ENCODE results near the gene POT1. TPM values are rescaled to one million over a fixed set of nuclear protein-coding genes. Genes with fewer than 3 reads are reported as not detected.

Gene POT1
- total RNA-seq, 1 experiment from 2014 or later = 21.6 TPM

DNA sequence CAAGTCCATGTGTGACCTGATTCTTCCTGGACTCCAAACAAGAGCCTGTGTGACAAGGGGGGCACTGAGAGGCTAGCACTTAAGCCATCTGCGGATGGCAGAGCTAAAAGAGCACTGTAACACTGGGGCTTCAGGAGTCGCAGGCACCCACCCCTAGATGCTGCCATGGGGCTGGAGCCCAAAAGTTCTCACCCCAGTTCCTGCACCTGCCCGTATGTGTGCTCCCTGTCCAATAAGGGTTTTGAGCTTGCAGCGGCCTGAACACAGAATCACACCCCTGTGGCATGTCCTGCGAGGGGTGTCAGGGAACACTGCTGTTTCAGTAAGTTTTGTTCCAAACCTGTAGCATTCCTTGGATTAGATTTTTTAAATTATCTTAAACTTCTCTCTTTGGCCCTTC lies 110.8 kb downstream of the POT1 start:
- no peaks in the 10 kb centered on the region for H3K4me1 ChIP-seq
- H3K4me1 Mint-ChIP-seq (ENCODE audit: low read depth, unreplicated experiment) = no peaks in the 10 kb centered on the region
- intact Hi-C loops (cut with micrococcal nuclease; ENCODE audit: unreplicated experiment) = no loop called here
- no peaks in the 10 kb centered on the region for H3K36me3 Mint-ChIP-seq (ENCODE audit: insufficient read depth, unreplicated experiment)
- BruUV-seq (replicated peaks) = no TSS peak
- CTCF ChIA-PET = no interaction called here
- no peak for DNase-seq
- H3K27me3 ChIP-seq (replicated peaks; ENCODE audit: control insufficient read depth, insufficient read depth, low read length) = no peaks in the 10 kb centered on the region
- no peaks in the 10 kb centered on the region for H3K27me3 Mint-ChIP-seq (ENCODE audit: insufficient read depth, unreplicated experiment)
- no peak overlapping the region for H3K27ac Mint-ChIP-seq (ENCODE audit: unreplicated experiment)
- no peaks in the 10 kb centered on the region for H3K36me3 ChIP-seq (ENCODE audit: control insufficient read depth, insufficient read depth, low read length)
- H3K9me3 ChIP-seq = no peaks in the 10 kb centered on the region
- TF ChIP-seq, protein P1, sequence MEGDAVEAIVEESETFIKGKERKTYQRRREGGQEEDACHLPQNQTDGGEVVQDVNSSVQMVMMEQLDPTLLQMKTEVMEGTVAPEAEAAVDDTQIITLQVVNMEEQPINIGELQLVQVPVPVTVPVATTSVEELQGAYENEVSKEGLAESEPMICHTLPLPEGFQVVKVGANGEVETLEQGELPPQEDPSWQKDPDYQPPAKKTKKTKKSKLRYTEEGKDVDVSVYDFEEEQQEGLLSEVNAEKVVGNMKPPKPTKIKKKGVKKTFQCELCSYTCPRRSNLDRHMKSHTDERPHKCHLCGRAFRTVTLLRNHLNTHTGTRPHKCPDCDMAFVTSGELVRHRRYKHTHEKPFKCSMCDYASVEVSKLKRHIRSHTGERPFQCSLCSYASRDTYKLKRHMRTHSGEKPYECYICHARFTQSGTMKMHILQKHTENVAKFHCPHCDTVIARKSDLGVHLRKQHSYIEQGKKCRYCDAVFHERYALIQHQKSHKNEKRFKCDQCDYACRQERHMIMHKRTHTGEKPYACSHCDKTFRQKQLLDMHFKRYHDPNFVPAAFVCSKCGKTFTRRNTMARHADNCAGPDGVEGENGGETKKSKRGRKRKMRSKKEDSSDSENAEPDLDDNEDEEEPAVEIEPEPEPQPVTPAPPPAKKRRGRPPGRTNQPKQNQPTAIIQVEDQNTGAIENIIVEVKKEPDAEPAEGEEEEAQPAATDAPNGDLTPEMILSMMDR (IDR thresholded peaks at IDR 0.05; ENCODE audit: insufficient read depth in 1 of 2, low read depth in 1 of 2, low read length in 1 of 2, severe bottlenecking in 1 of 2, unreplicated experiment in 1 of 2) = no peak
- POLR2A ChIA-PET = no interaction called here
- no peak overlapping the region for H3K4me3 Mint-ChIP-seq (ENCODE audit: unreplicated experiment)
- H3K9me3 Mint-ChIP-seq (ENCODE audit: unreplicated experiment) = no peaks in the 10 kb centered on the region
- no peak overlapping the region for H3K4me3 ChIP-seq (ENCODE audit: low read depth, low read length)

DNA sequence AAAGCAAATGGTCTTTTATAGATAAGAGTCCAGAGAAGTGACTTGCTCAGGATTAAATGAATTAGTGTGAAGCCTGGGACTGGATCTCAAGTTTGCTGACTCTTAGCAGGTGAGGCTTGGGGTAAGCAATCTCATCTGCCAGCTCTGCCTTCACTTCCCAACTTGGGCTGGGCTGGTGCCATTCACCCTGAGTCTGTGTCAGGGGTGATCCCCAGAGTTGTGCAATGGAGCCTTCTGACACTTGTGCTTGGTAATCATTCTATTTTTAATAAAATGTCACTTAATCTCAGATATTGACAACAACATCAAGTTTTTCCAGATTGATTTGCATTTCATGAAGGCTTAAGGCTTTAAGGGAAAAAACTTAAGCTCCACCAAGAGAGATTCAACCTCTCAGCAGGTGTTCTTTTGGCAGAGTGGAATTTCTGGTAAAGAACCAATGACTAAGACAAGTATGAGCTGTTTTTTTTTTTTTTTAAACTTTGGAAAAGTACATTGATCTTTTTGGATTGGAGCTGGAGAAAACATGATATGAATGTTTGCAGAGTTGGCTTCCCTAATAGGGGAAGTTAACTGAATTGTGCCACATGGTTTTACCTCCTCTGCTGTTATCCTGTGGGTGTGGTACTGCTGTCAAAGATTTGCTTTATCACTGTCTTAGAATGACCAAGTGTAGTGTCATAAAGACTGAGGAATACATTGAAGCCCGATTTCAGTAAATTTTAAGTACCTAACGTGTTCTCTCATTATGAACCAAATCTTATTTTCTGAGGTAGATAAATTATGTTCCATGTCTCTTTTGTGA lies 115.4 kb downstream of the POT1 start:
- no peak for DNase-seq
- H3K36me3 ChIP-seq (ENCODE audit: control insufficient read depth, insufficient read depth, low read length) = no peaks in the 10 kb centered on the region
- no TSS peak for BruUV-seq (replicated peaks)
- ChIA-PET POLR2A (no interaction called here), CTCF (no interaction called here)
- H3K9me3 Mint-ChIP-seq (ENCODE audit: unreplicated experiment) = no peaks in the 10 kb centered on the region
- H3K27ac Mint-ChIP-seq (ENCODE audit: unreplicated experiment) = no peak overlapping the region
- TF ChIP-seq, protein P1 (IDR thresholded peaks at IDR 0.05; ENCODE audit: insufficient read depth in 1 of 2, low read depth in 1 of 2, low read length in 1 of 2, severe bottlenecking in 1 of 2, unreplicated experiment in 1 of 2) = no peak
- H3K9me3 ChIP-seq = no peaks in the 10 kb centered on the region
- no peak overlapping the region for H3K4me3 ChIP-seq (ENCODE audit: low read depth, low read length)
- H3K27me3 ChIP-seq (replicated peaks; ENCODE audit: control insufficient read depth, insufficient read depth, low read length) = no peaks in the 10 kb centered on the region
- no peaks in the 10 kb centered on the region for H3K27me3 Mint-ChIP-seq (ENCODE audit: insufficient read depth, unreplicated experiment)
- no peaks in the 10 kb centered on the region for H3K4me1 Mint-ChIP-seq (ENCODE audit: low read depth, unreplicated experiment)
- H3K4me3 Mint-ChIP-seq (ENCODE audit: unreplicated experiment) = no peak overlapping the region
- intact Hi-C loops (cut with micrococcal nuclease; ENCODE audit: unreplicated experiment) = no loop called here
- H3K4me1 ChIP-seq = no peaks in the 10 kb centered on the region
- H3K36me3 Mint-ChIP-seq (ENCODE audit: insufficient read depth, unreplicated experiment) = no peaks in the 10 kb centered on the region

DNA sequence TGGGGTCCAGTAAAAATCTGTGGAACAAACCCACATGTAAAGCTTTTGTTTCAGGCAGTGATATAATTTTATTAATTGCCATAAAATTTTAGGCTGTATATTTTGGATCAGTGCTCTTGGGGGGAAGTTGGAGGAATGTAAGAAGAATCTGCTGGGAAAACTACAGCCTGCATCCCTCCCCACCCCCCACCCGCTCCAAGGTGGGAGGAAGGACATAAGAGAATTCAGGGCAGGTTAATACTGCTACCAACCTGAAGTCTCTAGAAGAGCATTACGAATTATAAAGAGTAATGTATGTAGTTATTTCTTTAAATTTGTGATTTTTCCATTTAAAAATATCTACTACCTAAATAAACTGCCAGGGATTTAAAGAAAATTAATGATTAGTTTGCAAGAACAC lies 116.9 kb downstream of the POT1 start:
- H3K36me3 Mint-ChIP-seq (ENCODE audit: insufficient read depth, unreplicated experiment) = no peaks in the 10 kb centered on the region
- Histone ChIP-seq H3K27me3 (replicated peaks; ENCODE audit: control insufficient read depth, insufficient read depth, low read length) (no peaks in the 10 kb centered on the region), H3K9me3 (no peaks in the 10 kb centered on the region), H3K4me1 (no peaks in the 10 kb centered on the region), H3K36me3 (ENCODE audit: control insufficient read depth, insufficient read depth, low read length) (no peaks in the 10 kb centered on the region), H3K4me3 (ENCODE audit: low read depth, low read length) (no peak overlapping the region)
- no peaks in the 10 kb centered on the region for H3K4me1 Mint-ChIP-seq (ENCODE audit: low read depth, unreplicated experiment)
- POLR2A ChIA-PET = no interaction called here
- H3K4me3 Mint-ChIP-seq (ENCODE audit: unreplicated experiment) = no peak overlapping the region
- no peaks in the 10 kb centered on the region for H3K9me3 Mint-ChIP-seq (ENCODE audit: unreplicated experiment)
- no peak for DNase-seq
- intact Hi-C loops (cut with micrococcal nuclease; ENCODE audit: unreplicated experiment) = no loop called here
- BruUV-seq (replicated peaks) = no TSS peak
- CTCF ChIA-PET = no interaction called here
- TF ChIP-seq, protein P1 (IDR thresholded peaks at IDR 0.05; ENCODE audit: insufficient read depth in 1 of 2, low read depth in 1 of 2, low read length in 1 of 2, severe bottlenecking in 1 of 2, unreplicated experiment in 1 of 2) = no peak
- no peak overlapping the region for H3K27ac Mint-ChIP-seq (ENCODE audit: unreplicated experiment)
- no peaks in the 10 kb centered on the region for H3K27me3 Mint-ChIP-seq (ENCODE audit: insufficient read depth, unreplicated experiment)

Data from Caco-2 (cell line).